Sigmoid colon (tissue), 4 donors: ENCODE data around the gene RSF1.
A peak's percentile ranks its signal among the peaks of the same experiment; 100 is the strongest.

Experiments
- CTCF ChIP-seq, 4 experiments: fragments of 450-650 bp in 3 of 4; fragments of 200-600 bp in 1 of 4; IDR thresholded peaks; one replicate each; pipeline ENCODE4 v1.5.1; 2016 to 2019; ENCODE audit warnings: antibody characterized with exemption in 4 of 4, mild to moderate bottlenecking in 3 of 4, moderate library complexity in 2 of 4
- EP300 ChIP-seq, 4 donors: sonication (generic); formaldehyde crosslinking; IDR thresholded peaks; one replicate each; pipeline ENCODE4 v1.6.1; 2017; ENCODE audit warnings: antibody characterized with exemption in 4 of 4
- POLR2A ChIP-seq, 2 donors: fragments of 450-650 bp; IDR thresholded peaks; one replicate each; pipeline ENCODE4 v1.6.1; 2016; ENCODE audit warnings: antibody characterized with exemption in 2 of 2, mild to moderate bottlenecking in 2 of 2, moderate library complexity in 2 of 2
- POLR2AphosphoS5 ChIP-seq, 4 donors: sonication (generic); formaldehyde crosslinking; IDR thresholded peaks; one replicate each; pipeline ENCODE4 v1.6.1; 2017; ENCODE audit warnings: antibody characterized with exemption in 4 of 4

- TF ChIP-seq CTCF (IDR thresholded peaks at IDR 0.05) (no peak), POLR2A (IDR thresholded peaks at IDR 0.05) (peak; percentile 58 to 62), EP300 (IDR thresholded peaks at IDR 0.05) (no peak), POLR2AphosphoS5 (IDR thresholded peaks at IDR 0.05) (peak; percentile 65 to 91 (median 86))
Measured at GRCh38 chr11:77637345-77638165, 183.0 kb downstream of the RSF1 start, which contains the start of gene CLNS1A.
